Peyer's patch (tissue), 4 donors: ENCODE results near the gene RELL1. TPM values are rescaled to one million over a fixed set of nuclear protein-coding genes. Genes with fewer than 3 reads are reported as not detected.

Experiments used
- DNase-seq, 3 donors: peaks; one replicate each; pipeline ENCODE4 v3.0.0-alpha.2; 2017 to 2019
- H3K27ac ChIP-seq, 4 donors: fragments of 200-600 bp; sonication (generic); one replicate each; pipeline ENCODE4 v1.5.1; 2016 to 2019
- H3K27me3 ChIP-seq, 2 donors: fragments of 200-600 bp; sonication (generic); one replicate each; pipeline ENCODE4 v1.5.1; 2019
- H3K36me3 ChIP-seq, 3 donors: fragments of 200-600 bp; sonication (generic); one replicate each; pipeline ENCODE4 v1.5.1; 2016 to 2019
- H3K4me1 ChIP-seq, 4 donors: fragments of 200-600 bp; sonication (generic); one replicate each; pipeline ENCODE4 v1.5.1; 2016 to 2019
- H3K4me3 ChIP-seq, 4 donors: fragments of 200-600 bp; sonication (generic); 1 replicate in 3 of 4; 2 replicates in 1 of 4; pipeline ENCODE4 v1.5.1; 2016 to 2019; ENCODE audit warnings: mild to moderate bottlenecking in 1 of 4
- H3K9me3 ChIP-seq, 4 donors: fragments of 200-600 bp; sonication (generic); one replicate each; pipeline ENCODE4 v1.5.1; 2016 to 2019; ENCODE audit warnings: mild to moderate bottlenecking in 1 of 4
- CTCF ChIP-seq, 6 experiments: fragments of 450-650 bp in 4 of 6; fragments of 200-600 bp in 2 of 6; sonication (generic) in 1 of 6; IDR thresholded peaks; one replicate each; pipeline ENCODE4 v1.5.1; 2017 to 2019; ENCODE audit warnings: antibody characterized with exemption in 6 of 6, mild to moderate bottlenecking in 3 of 6, moderate library complexity in 1 of 6
- POLR2A ChIP-seq, 2 donors: fragments of 450-650 bp; IDR thresholded peaks; one replicate each; pipeline ENCODE4 v1.5.1; 2017; ENCODE audit warnings: antibody characterized with exemption in 2 of 2, mild to moderate bottlenecking in 2 of 2, moderate library complexity in 2 of 2
- total RNA-seq, 4 donors: library from RNA; depleted of rRNA; stranded (reverse); fragments of >200 nt; gene quantifications; one replicate each; pipeline ENCODE4 v1.1.0, GENCODE V29; 2016

Gene RELL1
- total RNA-seq, 4 donors from 2014 or later, result 43.2 to 76.2 (median 55.8) TPM

- H3K4me1 ChIP-seq, result peaks cover 0 to 34% (median 3%) of the 10 kb centered on the region in 4 donors
- no peaks in the 10 kb centered on the region for H3K27me3 ChIP-seq
- H3K9me3 ChIP-seq, result no peaks in the 10 kb centered on the region
- no peaks in the 10 kb centered on the region for H3K36me3 ChIP-seq
- DNase-seq, result peak; percentile 54 to 80 (median 79)
- peak overlapping the region; percentile 85 to 94 (median 90) for H3K4me3 ChIP-seq
- TF ChIP-seq POLR2A (IDR thresholded peaks at IDR 0.05), result peak; percentile 96
- peak in 1 of 6 experiments; percentile 1 for TF ChIP-seq CTCF (IDR thresholded peaks at IDR 0.05)
- peak overlapping the region; percentile 93 to 99 (median 98) for H3K27ac ChIP-seq
These were observed 278 bp downstream of the RELL1 start for GRCh38 chr4:37685823-37686372.

GRCh38 chr4:37685161-37685822, 884 bp downstream of the RELL1 start:
- TF ChIP-seq POLR2A (IDR thresholded peaks at IDR 0.05), result no peak
- no peak for TF ChIP-seq CTCF (IDR thresholded peaks at IDR 0.05)
- DNase-seq, result peak in 2 of 3 donors; percentile 56 to 75
- H3K27ac ChIP-seq, result peak overlapping the region; percentile 93 to 99 (median 98)

GRCh38 chr4:37684154-37684553, 2.0 kb downstream of the RELL1 start:
- Histone ChIP-seq H3K4me1 (peaks cover 0 to 42% (median 3%) of the 10 kb centered on the region in 4 donors), H3K9me3 (no peaks in the 10 kb centered on the region), H3K36me3 (no peaks in the 10 kb centered on the region), H3K27me3 (no peaks in the 10 kb centered on the region), H3K4me3 (no peak overlapping the region), H3K27ac (peak overlapping the region in 1 of 4 donors; percentile 99)
- TF ChIP-seq CTCF (IDR thresholded peaks at IDR 0.05) (no peak), POLR2A (IDR thresholded peaks at IDR 0.05) (no peak)
- DNase-seq, result no peak

More at GRCh38 chr4:37685161-37685822, 884 bp downstream of the RELL1 start:
- Histone ChIP-seq H3K36me3 (no peaks in the 10 kb centered on the region), H3K27me3 (no peaks in the 10 kb centered on the region), H3K4me1 (peaks cover 0 to 34% (median 3%) of the 10 kb centered on the region in 4 donors), H3K4me3 (peak overlapping the region; percentile 85 to 94 (median 90)), H3K9me3 (no peaks in the 10 kb centered on the region)

- Histone ChIP-seq H3K36me3 (no peaks in the 10 kb centered on the region), H3K4me3 (peak overlapping the region in 2 of 4 donors; percentile 0 to 20), H3K27ac (peak overlapping the region in 2 of 4 donors; percentile 63 to 65), H3K27me3 (no peaks in the 10 kb centered on the region), H3K9me3 (no peaks in the 10 kb centered on the region), H3K4me1 (peaks cover 0 to 51% (median 3%) of the 10 kb centered on the region in 4 donors)
- peak in 4 of 6 experiments; percentile 22 to 89 (median 74) for TF ChIP-seq CTCF (IDR thresholded peaks at IDR 0.05)
- TF ChIP-seq POLR2A (IDR thresholded peaks at IDR 0.05), result peak in 1 of 2 donors; percentile 36
- DNase-seq, result no peak
These were observed 3.3 kb downstream of the RELL1 start for GRCh38 chr4:37682701-37683401.

GRCh38 chr4:37680089-37680488, 6.1 kb downstream of the RELL1 start:
- Histone ChIP-seq H3K27me3 (no peaks in the 10 kb centered on the region), H3K36me3 (no peaks in the 10 kb centered on the region), H3K27ac (no peak overlapping the region), H3K4me1 (peaks cover 3 to 60% (median 15%) of the 10 kb centered on the region in 4 donors), H3K4me3 (no peak overlapping the region), H3K9me3 (no peaks in the 10 kb centered on the region)
- DNase-seq, result no peak
- TF ChIP-seq CTCF (IDR thresholded peaks at IDR 0.05), result no peak
- TF ChIP-seq POLR2A (IDR thresholded peaks at IDR 0.05), result no peak
